ENCODE measurements around the gene TBX1. TPM values are rescaled to one million over a fixed set of nuclear protein-coding genes. Genes with fewer than 3 reads are reported as not detected.

TBX1 gene
- total RNA-seq, 4 donors from 2014 or later: 1.4 to 2.5 (median 1.8) TPM

DNA sequence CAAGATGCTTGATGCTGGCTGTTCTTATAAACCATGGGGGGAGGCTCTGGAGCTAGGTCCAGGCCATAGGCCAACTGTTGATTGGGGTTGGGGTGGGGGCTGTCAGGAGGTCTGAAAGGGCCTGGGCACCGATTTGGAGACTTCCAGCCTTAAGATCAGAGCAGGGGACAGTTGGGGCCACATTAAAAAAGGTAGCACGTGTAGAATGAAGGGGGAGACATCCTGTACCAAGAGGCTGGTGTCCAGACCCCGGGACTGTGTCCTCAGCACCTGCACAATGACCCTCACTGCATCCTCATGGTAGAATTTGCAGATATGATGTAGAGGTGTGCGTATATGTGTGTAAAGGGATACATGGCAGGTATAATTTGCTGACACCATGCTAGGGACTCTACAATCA is 12.4 kb upstream of the TBX1 start:
- no peak overlapping the region for H3K27ac ChIP-seq (replicated peaks in 1 of 4)
- peaks cover 0 to 40% (median 0%) of the 10 kb centered on the region in 4 donors for H3K27me3 ChIP-seq
- no peak for DNase-seq (ENCODE audit: extremely low spot score)
- peaks cover 0 to 7% (median 3%) of the 10 kb centered on the region in 4 donors for H3K4me1 ChIP-seq
- TF ChIP-seq POLR2A (IDR thresholded peaks at IDR 0.05; ENCODE audit: low read depth) (no peak), POLR2AphosphoS5 (IDR thresholded peaks at IDR 0.05) (no peak), CTCF (IDR thresholded peaks at IDR 0.05) (no peak), EP300 (IDR thresholded peaks at IDR 0.05) (no peak)
- no peak overlapping the region for H3K4me3 ChIP-seq
- WGBS: 75% methylated on average over 4 of the region's 4 CpGs
- H3K36me3 ChIP-seq: no peaks in the 10 kb centered on the region
- no peaks in the 10 kb centered on the region for H3K9me3 ChIP-seq
- intact Hi-C loops (cut with DNase I): no loop called here

DNA sequence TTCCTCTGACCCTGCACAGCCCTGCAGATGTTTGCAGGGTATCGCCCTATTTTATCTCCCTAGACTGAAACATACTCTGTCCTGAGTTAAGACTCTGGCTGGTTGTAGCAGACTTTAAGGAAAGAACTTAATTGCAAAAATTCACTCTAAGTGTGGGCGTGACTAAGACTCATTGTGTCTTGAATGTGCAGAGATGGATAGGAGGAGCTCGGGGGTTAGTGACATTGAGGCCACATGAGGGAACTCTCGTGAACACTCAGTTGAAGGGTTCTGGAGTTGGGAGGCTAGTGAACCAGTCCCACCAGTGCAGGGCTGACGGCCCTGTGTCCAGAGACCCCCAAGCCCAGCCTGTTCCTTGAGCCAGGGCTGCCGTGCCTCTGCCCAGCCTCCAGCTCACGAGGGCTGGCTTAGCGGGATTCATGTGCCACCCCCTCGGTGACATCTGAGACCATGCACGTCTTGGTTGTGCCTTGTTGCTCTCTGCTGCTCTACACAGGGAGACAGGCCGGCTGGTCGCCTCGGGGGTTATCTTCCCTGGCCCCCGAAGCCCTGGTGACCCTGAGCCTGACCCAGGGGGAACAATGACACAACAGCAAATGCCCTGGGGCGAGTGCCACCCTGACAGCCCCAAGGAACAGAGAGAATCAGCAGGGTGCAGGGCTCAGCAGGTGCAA is 11.4 kb upstream of the TBX1 start:
- Histone ChIP-seq H3K36me3 (no peaks in the 10 kb centered on the region), H3K4me3 (no peak overlapping the region), H3K4me1 (peaks cover 0 to 7% (median 3%) of the 10 kb centered on the region in 4 donors), H3K27ac (replicated peaks in 1 of 4) (no peak overlapping the region), H3K27me3 (peaks cover 0 to 50% (median 4%) of the 10 kb centered on the region in 4 donors), H3K9me3 (no peaks in the 10 kb centered on the region)
- intact Hi-C loops (cut with DNase I): no loop called here
- 77% methylated on average over 13 of the region's 15 CpGs for WGBS
- no peak for DNase-seq (ENCODE audit: extremely low spot score)
- TF ChIP-seq CTCF (IDR thresholded peaks at IDR 0.05): no peak

DNA sequence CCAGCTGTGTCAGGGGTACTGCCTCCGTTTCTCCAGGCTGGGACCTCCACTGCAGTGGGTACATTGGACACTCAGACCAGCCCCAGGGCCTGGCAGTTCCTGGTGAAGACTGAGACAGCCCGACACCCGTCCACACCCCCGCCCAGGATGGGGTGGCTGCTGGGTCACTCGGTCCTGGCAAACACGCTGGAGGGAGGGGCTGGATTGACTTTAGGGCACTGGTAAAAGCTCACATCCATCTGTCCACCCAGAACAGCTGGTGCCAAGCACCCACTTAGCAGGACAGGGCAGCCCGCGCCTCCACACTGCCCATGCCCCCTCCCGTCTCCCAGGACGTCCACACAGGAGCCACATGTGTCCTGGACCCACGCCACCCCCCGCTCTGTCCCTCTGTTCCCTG is 10.7 kb upstream of the TBX1 start:
- peaks cover 2 to 8% (median 5%) of the 10 kb centered on the region in 4 donors for H3K4me1 ChIP-seq
- WGBS: 84% methylated on average over 9 of the region's 12 CpGs
- H3K36me3 ChIP-seq: no peaks in the 10 kb centered on the region
- intact Hi-C loops (cut with DNase I): no loop called here
- TF ChIP-seq POLR2AphosphoS5 (IDR thresholded peaks at IDR 0.05) (no peak), EP300 (IDR thresholded peaks at IDR 0.05) (no peak), POLR2A (IDR thresholded peaks at IDR 0.05; ENCODE audit: low read depth) (no peak), CTCF (IDR thresholded peaks at IDR 0.05) (no peak)
- DNase-seq (ENCODE audit: extremely low spot score): no peak
- H3K27ac ChIP-seq (replicated peaks in 1 of 4): no peak overlapping the region
- peaks cover 0 to 58% (median 10%) of the 10 kb centered on the region in 4 donors for H3K27me3 ChIP-seq
- H3K4me3 ChIP-seq: no peak overlapping the region
- H3K9me3 ChIP-seq: no peaks in the 10 kb centered on the region

DNA sequence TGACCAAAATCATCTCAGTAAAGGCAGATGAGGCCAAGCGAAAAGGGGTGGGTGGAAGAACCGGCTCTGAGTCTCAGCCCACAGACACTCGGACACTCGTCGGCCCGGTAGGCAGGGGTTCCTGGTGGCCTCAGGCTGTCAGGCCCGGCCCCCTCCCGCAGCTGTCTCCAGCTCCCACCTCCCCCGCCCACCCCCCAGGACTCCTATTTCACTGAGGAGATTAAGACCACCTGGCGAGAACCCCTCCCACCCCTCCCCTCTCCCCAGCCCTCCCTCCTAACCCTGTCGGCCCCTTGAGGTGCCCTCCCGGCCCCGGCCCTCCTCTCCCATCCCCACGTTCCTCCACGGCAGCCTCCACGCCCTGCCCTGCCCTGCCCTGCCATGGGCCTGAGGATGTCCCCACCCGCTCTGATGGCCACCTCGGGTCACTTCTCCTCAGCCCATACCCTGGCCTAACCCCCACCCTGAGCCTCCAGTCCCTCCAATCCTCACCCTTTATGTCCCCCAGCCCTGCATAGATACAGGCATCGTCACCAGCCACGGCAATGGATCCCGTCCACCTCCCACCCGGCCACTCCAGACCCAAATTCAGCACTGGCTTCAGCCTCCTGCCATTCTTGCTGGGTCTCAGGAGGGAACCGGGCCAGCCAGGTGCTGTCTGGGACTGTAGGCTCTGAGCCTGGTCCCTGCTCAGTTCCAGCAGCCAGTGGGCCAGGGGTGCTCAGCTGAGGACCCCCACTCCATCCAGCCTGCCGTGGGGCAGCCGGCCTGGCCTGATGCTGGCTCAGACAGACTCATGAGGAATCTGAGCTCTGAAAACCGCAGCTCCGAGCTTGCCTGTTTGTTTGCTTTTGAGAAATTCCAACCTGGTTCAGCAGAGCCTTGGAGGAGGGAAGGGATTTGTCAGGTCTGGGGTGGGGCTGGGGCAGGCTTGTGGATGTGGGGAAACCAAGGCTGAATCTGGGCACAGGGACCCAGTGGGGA is 9.8 kb upstream of the TBX1 start:
- DNase-seq (ENCODE audit: extremely low spot score): no peak
- Histone ChIP-seq H3K27ac (replicated peaks in 1 of 4) (no peak overlapping the region), H3K4me3 (no peak overlapping the region), H3K27me3 (peaks cover 6 to 67% (median 19%) of the 10 kb centered on the region in 4 donors), H3K36me3 (no peaks in the 10 kb centered on the region), H3K9me3 (no peaks in the 10 kb centered on the region), H3K4me1 (peaks cover 6 to 15% (median 12%) of the 10 kb centered on the region in 4 donors)
- TF ChIP-seq CTCF (IDR thresholded peaks at IDR 0.05) (no peak), POLR2A (IDR thresholded peaks at IDR 0.05; ENCODE audit: low read depth) (no peak), EP300 (IDR thresholded peaks at IDR 0.05) (no peak), POLR2AphosphoS5 (IDR thresholded peaks at IDR 0.05) (no peak)
- WGBS: 75% methylated on average over 17 of the region's 27 CpGs
- intact Hi-C loops (cut with DNase I): no loop called here
